Ascending aorta (tissue), 2 donors: ENCODE measurements around the gene GRID2. TPM values are rescaled to one million over a fixed set of nuclear protein-coding genes. Genes with fewer than 3 reads are reported as not detected.

Experiments
- DNase-seq, 2 donors: peaks; one replicate each; pipeline ENCODE4 v3.0.0-alpha.2; 2019; ENCODE audit warnings: low spot score in 2 of 2
- H3K27ac ChIP-seq, 2 donors: fragments of 200-600 bp; sonication (generic); one replicate each; pipeline ENCODE4 v1.5.1; 2016 to 2017; ENCODE audit warnings: mild to moderate bottlenecking in 1 of 2
- H3K27me3 ChIP-seq: fragments of 200-600 bp; sonication (generic); one replicate; pipeline ENCODE4 v1.5.1; 2017
- H3K36me3 ChIP-seq, 2 donors: fragments of 200-600 bp; sonication (generic); one replicate each; pipeline ENCODE4 v1.5.1; 2016
- H3K4me1 ChIP-seq, 2 donors: fragments of 200-600 bp; sonication (generic); one replicate each; pipeline ENCODE4 v1.5.1; 2016 to 2017; ENCODE audit warnings: mild to moderate bottlenecking in 1 of 2
- H3K4me3 ChIP-seq, 2 donors: fragments of 200-600 bp; sonication (generic); one replicate each; pipeline ENCODE4 v1.5.1; 2016 to 2017; ENCODE audit warnings: mild to moderate bottlenecking in 1 of 2
- H3K9me3 ChIP-seq, 2 donors: fragments of 200-600 bp; sonication (generic); one replicate each; pipeline ENCODE4 v1.5.1; 2016
- intact Hi-C: fragments of 100-400 bp; cut with DNase I; formaldehyde crosslinking; loops from one replicate; pipeline ENCODE4 v1.15.1; 2023
- total RNA-seq: library from RNA; depleted of rRNA; stranded (reverse); fragments of >200 nt; gene quantifications from one replicate; pipeline ENCODE4 v1.1.0, GENCODE V29; 2016
- TF ChIP-seq, protein P1 (sequence below), 3 experiments: fragments of 200-600 bp in 2 of 3; fragments of 450-650 bp in 1 of 3; sonication (generic) in 2 of 3; IDR thresholded peaks; one replicate each; pipeline ENCODE4 v1.5.1; 2016 to 2019; ENCODE audit warnings: antibody characterized with exemption in 3 of 3, mild to moderate bottlenecking in 1 of 3, moderate library complexity in 1 of 3

The GRID2 gene
- total RNA-seq, 1 donor from 2014 or later = not detected

DNA sequence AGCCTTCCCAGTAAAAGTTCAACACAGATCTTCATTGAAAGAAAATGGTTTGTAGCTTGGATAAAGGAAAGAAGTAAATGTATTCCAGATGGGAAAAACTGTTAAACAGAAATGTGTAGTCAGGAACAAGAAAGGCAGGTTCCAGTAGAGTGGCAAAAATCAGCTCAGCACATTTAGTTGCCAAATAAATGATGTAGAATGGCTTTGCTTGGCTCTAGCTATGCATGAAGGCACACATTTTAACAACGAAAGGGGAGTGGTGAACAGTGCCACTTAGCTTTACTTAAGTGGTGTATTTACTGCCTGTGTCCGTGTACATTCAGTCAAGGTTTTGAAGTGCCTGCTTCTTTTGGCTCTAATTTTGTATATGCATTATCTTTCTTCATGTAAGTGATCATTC, 880.3 kb downstream of the GRID2 start:
- TF ChIP-seq, protein P1, sequence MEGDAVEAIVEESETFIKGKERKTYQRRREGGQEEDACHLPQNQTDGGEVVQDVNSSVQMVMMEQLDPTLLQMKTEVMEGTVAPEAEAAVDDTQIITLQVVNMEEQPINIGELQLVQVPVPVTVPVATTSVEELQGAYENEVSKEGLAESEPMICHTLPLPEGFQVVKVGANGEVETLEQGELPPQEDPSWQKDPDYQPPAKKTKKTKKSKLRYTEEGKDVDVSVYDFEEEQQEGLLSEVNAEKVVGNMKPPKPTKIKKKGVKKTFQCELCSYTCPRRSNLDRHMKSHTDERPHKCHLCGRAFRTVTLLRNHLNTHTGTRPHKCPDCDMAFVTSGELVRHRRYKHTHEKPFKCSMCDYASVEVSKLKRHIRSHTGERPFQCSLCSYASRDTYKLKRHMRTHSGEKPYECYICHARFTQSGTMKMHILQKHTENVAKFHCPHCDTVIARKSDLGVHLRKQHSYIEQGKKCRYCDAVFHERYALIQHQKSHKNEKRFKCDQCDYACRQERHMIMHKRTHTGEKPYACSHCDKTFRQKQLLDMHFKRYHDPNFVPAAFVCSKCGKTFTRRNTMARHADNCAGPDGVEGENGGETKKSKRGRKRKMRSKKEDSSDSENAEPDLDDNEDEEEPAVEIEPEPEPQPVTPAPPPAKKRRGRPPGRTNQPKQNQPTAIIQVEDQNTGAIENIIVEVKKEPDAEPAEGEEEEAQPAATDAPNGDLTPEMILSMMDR (IDR thresholded peaks at IDR 0.05) = no peak
- no peaks in the 10 kb centered on the region for H3K36me3 ChIP-seq
- intact Hi-C loops = no loop called here
- no peaks in the 10 kb centered on the region for H3K27me3 ChIP-seq
- DNase-seq = no peak
- no peak overlapping the region for H3K4me3 ChIP-seq
- H3K4me1 ChIP-seq = no peaks in the 10 kb centered on the region
- H3K27ac ChIP-seq = no peak overlapping the region
- no peaks in the 10 kb centered on the region for H3K9me3 ChIP-seq

DNA sequence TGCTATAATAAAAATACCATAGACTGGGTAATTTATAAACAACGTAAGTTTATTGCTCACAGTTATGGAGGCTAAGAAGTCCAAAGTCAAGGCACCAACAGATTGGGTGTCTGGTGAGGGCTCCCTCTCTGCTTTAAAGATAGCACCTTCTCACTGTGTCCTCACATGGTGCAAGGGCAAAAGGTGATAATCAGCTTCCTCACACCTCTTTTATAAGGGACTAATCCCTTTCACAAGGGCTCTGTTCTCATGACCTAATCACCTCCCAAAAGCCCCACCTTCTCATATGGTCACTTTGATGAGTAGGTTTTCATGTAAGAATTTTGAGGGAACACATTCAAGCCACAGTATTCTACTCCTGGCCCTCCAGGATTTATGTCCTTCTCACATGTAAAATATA, 883.1 kb downstream of the GRID2 start:
- intact Hi-C loops = no loop called here
- no peaks in the 10 kb centered on the region for H3K4me1 ChIP-seq
- no peak for DNase-seq
- no peaks in the 10 kb centered on the region for H3K9me3 ChIP-seq
- H3K27ac ChIP-seq = no peak overlapping the region
- TF ChIP-seq, protein P1 (IDR thresholded peaks at IDR 0.05) = no peak
- no peak overlapping the region for H3K4me3 ChIP-seq
- no peaks in the 10 kb centered on the region for H3K27me3 ChIP-seq
- H3K36me3 ChIP-seq = no peaks in the 10 kb centered on the region

DNA sequence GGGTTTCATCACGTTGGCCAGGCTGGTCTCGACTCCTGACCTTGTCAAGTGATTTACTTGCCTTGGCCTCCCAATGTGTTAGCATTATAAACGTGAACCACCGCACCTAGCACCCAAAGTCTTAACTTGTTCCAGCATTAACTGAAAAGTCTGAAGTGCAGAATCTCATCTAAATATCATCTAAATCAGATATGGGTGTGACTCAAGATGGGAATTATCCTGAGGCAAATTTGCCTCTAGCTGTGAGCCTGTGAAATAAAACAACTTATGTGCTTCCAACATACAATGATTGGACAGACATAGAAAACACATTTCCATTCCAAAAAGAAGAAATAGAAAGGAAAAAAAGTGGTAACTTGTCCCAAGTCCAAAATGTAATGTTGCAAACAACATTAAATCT, 883.7 kb downstream of the GRID2 start:
- no peaks in the 10 kb centered on the region for H3K4me1 ChIP-seq
- H3K4me3 ChIP-seq = no peak overlapping the region
- DNase-seq = no peak
- no peaks in the 10 kb centered on the region for H3K36me3 ChIP-seq
- H3K27ac ChIP-seq = no peak overlapping the region
- TF ChIP-seq, protein P1 (IDR thresholded peaks at IDR 0.05) = no peak
- H3K27me3 ChIP-seq = no peaks in the 10 kb centered on the region
- no peaks in the 10 kb centered on the region for H3K9me3 ChIP-seq
- intact Hi-C loops = no loop called here

DNA sequence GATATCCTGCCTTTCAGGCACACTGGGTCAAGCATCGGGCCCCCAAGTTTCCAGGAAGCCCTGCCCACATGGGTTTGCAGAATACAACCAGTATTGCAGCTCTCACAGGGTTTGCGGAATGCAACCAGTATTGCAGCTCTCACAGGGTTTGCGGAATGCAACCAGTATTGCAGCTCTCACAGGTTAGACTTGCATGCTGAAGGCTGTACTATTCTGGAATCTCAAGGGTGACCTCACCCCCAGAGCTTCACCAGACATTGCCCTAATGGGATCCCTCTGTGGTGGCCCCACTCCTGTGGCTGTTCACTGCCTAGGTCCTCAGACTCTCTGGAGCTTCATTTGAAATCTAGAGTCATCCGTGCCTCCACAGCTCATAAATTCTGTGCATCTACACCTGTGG, 884.1 kb downstream of the GRID2 start:
- H3K36me3 ChIP-seq = no peaks in the 10 kb centered on the region
- TF ChIP-seq, protein P1 (IDR thresholded peaks at IDR 0.05) = no peak

DNA sequence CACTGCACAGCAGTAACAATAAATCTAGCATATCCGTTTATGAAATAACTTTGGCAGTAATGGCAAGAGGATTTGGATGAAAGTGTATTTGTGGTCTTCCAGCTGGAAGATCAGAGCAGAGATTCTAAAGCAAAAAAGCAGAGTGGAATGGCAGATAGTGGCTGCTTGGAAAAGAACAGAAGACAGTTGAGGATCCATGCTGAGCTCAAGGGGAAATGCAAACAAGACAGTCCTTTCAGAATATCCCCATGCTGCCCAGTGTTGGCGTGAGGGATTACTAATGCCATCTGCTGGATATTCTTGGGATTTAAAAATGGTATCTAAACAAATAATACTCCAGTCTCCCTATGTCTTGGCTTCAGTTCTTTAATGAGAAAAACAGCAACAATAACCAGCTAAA, 895.7 kb downstream of the GRID2 start:
- Histone ChIP-seq H3K27ac (no peak overlapping the region), H3K4me3 (no peak overlapping the region), H3K36me3 (no peaks in the 10 kb centered on the region), H3K4me1 (no peaks in the 10 kb centered on the region), H3K9me3 (no peaks in the 10 kb centered on the region), H3K27me3 (no peaks in the 10 kb centered on the region)
- no peak for DNase-seq
- TF ChIP-seq, protein P1 (IDR thresholded peaks at IDR 0.05) = peak in 1 of 3 experiments; percentile 22
- intact Hi-C loops = no loop called here

More for the DNA sequence above, 884.1 kb downstream of the GRID2 start:
- intact Hi-C loops = no loop called here
- no peak for DNase-seq
- Histone ChIP-seq H3K27me3 (no peaks in the 10 kb centered on the region), H3K27ac (no peak overlapping the region), H3K4me1 (no peaks in the 10 kb centered on the region), H3K4me3 (no peak overlapping the region), H3K9me3 (no peaks in the 10 kb centered on the region)

DNA sequence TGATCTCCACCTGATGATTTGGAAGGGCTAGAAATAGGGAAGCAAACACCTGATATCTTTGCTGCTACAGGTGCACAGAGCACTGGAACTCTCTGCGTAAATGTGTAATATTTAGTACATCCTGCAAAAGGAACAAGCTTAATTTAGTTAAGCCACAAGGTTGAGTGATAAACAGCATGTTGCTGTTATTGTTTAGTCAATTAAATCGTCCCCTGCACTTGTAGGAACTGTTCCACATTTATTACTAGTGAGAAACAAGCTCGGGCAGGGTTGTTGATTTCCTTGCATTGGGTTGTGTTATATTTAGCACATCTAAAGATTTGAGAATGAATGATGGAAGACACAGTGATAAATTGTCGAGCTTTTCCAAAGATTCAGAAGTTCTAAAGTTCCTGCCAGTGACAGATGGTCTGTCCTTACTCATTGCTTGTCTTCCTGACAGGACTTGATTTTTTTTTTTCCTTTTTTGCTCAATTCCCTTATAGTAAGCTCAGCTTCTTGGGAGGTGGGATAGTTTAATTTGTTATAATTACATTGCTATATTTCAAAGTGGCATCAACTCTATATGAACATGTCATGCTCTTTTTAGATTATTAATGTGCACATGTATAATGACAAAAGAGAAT, 897.8 kb downstream of the GRID2 start:
- H3K4me1 ChIP-seq = no peaks in the 10 kb centered on the region
- no peak for DNase-seq
- no peaks in the 10 kb centered on the region for H3K36me3 ChIP-seq
- no peaks in the 10 kb centered on the region for H3K9me3 ChIP-seq
- H3K4me3 ChIP-seq = no peak overlapping the region
- H3K27ac ChIP-seq = no peak overlapping the region
- intact Hi-C loops = no loop called here
- H3K27me3 ChIP-seq = no peaks in the 10 kb centered on the region
- TF ChIP-seq, protein P1 (IDR thresholded peaks at IDR 0.05) = no peak
